ENCODE measurements around the gene POU2AF3. TPM values are rescaled to one million over a fixed set of nuclear protein-coding genes. Genes with fewer than 3 reads are reported as not detected.

Gene POU2AF3
- total and polyA plus RNA-seq, 2 donors (not counting 1 experiment from before 2014, with no cell fraction given): 0.51 to 2.1 TPM

DNA sequence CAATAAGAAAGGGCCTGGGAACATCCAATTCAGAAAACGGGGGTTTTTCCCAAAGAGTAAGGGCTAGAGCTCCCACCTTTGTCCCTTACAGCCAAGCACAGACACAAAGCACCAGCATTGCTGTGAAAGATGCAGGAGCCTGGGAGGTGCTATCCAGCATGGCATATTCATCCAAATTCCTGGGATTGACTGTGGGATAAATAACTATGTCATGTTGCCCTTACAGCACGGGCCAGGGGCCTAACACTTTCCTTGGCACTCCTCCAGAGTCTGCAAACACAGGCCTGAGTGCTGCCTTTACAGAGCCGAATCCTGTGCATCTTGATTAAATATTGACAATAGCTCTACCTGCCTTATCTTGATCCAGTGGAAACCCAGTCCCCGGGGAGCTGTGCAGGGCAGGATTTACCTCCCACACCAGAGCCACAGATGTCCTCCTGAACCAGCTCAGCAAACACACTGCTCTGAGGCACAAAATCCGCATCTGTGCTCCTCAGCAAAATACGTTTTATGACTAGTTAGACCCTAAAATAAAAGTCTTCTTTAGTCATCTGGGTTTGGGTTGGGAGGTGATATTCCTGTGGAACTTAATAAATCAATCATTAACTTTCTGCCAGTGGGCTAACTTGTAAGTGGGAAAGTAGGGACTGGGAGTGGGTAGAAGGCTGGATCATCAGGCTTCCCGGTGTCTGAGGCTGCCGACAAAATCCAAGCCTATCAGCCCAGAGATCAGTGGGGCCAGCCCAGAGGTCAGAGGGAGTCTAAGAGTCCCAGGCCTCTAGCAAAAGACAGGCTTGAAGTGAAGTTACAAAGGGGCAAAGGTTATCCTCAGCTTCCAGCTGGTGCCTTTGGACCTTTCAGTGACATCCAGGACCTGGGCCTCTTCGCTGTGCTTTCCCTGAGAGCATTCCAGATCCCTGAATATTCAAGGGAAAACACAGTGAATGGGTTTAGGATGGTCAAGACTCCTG, 36.5 kb downstream of the POU2AF3 start:
- TF ChIP-seq, protein P1, sequence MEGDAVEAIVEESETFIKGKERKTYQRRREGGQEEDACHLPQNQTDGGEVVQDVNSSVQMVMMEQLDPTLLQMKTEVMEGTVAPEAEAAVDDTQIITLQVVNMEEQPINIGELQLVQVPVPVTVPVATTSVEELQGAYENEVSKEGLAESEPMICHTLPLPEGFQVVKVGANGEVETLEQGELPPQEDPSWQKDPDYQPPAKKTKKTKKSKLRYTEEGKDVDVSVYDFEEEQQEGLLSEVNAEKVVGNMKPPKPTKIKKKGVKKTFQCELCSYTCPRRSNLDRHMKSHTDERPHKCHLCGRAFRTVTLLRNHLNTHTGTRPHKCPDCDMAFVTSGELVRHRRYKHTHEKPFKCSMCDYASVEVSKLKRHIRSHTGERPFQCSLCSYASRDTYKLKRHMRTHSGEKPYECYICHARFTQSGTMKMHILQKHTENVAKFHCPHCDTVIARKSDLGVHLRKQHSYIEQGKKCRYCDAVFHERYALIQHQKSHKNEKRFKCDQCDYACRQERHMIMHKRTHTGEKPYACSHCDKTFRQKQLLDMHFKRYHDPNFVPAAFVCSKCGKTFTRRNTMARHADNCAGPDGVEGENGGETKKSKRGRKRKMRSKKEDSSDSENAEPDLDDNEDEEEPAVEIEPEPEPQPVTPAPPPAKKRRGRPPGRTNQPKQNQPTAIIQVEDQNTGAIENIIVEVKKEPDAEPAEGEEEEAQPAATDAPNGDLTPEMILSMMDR (IDR thresholded peaks at IDR 0.05): no peak
- TF ChIP-seq EZH2 (IDR thresholded peaks at IDR 0.05; ENCODE audit: borderline replicate concordance, insufficient read depth, low read depth, low read length, poor library complexity, severe bottlenecking): no peak
- no peak overlapping the region for H3K27ac Mint-ChIP-seq

GRCh38 chr11:111335549-111335948, 37.2 kb downstream of the POU2AF3 start:
- WGBS (ENCODE audit: insufficient coverage): 93% methylated on average over 6 of the region's 6 CpGs
- Mint-ChIP-seq H3K27ac (no peak overlapping the region), H3K4me3 (no peak overlapping the region), H3K9me3 (ENCODE audit: insufficient read depth) (peaks cover 3% of the 10 kb centered on the region), H3K4me1 (no peaks in the 10 kb centered on the region), H3K27me3 (no peaks in the 10 kb centered on the region)
- no peak overlapping the region for H3K9ac ChIP-seq (ENCODE audit: low read length)
- H3K36me3 ChIP-seq (replicated peaks in 1 of 2; ENCODE audit: control extremely low read depth in 1 of 2, control insufficient read depth in 1 of 2, extremely low read depth in 1 of 2, insufficient read depth in 2 of 2, low read length in 1 of 2): no peaks in the 10 kb centered on the region
- TF ChIP-seq EZH2 (IDR thresholded peaks at IDR 0.05; ENCODE audit: borderline replicate concordance, insufficient read depth, low read depth, low read length, poor library complexity, severe bottlenecking): no peak
- TF ChIP-seq, protein P1 (IDR thresholded peaks at IDR 0.05): no peak
- H3K79me2 ChIP-seq (ENCODE audit: control insufficient read depth, insufficient read depth, low read length): no peaks in the 10 kb centered on the region
- H4K20me1 ChIP-seq (ENCODE audit: control insufficient read depth, insufficient read depth, low read length, poor library complexity, severe bottlenecking): no peaks in the 10 kb centered on the region
- CTCF ChIA-PET: no interaction called here
- POLR2A ChIA-PET: no interaction called here
- H3K4me1 ChIP-seq (ENCODE audit: control insufficient read depth in 2 of 2, insufficient read depth in 2 of 2, low read length in 2 of 2): no peaks in the 10 kb centered on the region
- DNase-seq: no peak
- peaks cover 0 to 5% (median 1%) of the 10 kb centered on the region in 3 donors for H3K9me3 ChIP-seq (ENCODE audit: control extremely low read depth in 1 of 3, control insufficient read depth in 2 of 3, insufficient read depth in 1 of 3, low read length in 2 of 3)
- no peak overlapping the region for H3K4me3 ChIP-seq (ENCODE audit: control extremely low read depth in 1 of 5, extremely low read depth in 1 of 5, insufficient read depth in 1 of 5, low read depth in 2 of 5, low read length in 4 of 5)
- H2AFZ ChIP-seq (ENCODE audit: insufficient read depth, low read depth, low read length, poor library complexity, severe bottlenecking): no peak overlapping the region
- intact Hi-C loops (cut with micrococcal nuclease): no loop called here
- no peaks in the 10 kb centered on the region for H3K27me3 ChIP-seq (replicated peaks in 1 of 4; ENCODE audit: control extremely low read depth in 1 of 4, control insufficient read depth in 3 of 4, insufficient read depth in 4 of 4, low read length in 3 of 4)
- H3K27ac ChIP-seq (ENCODE audit: low read length in 2 of 2): no peak overlapping the region
- ATAC-seq (ENCODE audit: low read depth): no peak
- H3K4me2 ChIP-seq (replicated peaks; ENCODE audit: low read depth, low read length, poor library complexity, severe bottlenecking): no peak overlapping the region

More for the DNA sequence above, 36.5 kb downstream of the POU2AF3 start:
- CTCF ChIA-PET: interaction anchor here (1.2 to 1.9 kb wide), 3 partner anchors 8 to 88 kb away, joined by 3 to 5 read pairs (median 4); no protein-coding TSS in a partner anchor
- no peak overlapping the region for H2AFZ ChIP-seq (ENCODE audit: insufficient read depth, low read depth, low read length, poor library complexity, severe bottlenecking)
- DNase-seq (no peak), ATAC-seq (ENCODE audit: low read depth) (no peak)
- H3K4me1 ChIP-seq (ENCODE audit: control insufficient read depth in 2 of 2, insufficient read depth in 2 of 2, low read length in 2 of 2): no peaks in the 10 kb centered on the region
- H3K4me3 ChIP-seq (ENCODE audit: control extremely low read depth in 1 of 5, extremely low read depth in 1 of 5, insufficient read depth in 1 of 5, low read depth in 2 of 5, low read length in 4 of 5): no peak overlapping the region
- peaks cover 3% of the 10 kb centered on the region for H3K9me3 Mint-ChIP-seq (ENCODE audit: insufficient read depth)
- 93% methylated on average over 6 of the region's 9 CpGs for WGBS (ENCODE audit: insufficient coverage)
- no peaks in the 10 kb centered on the region for H3K79me2 ChIP-seq (ENCODE audit: control insufficient read depth, insufficient read depth, low read length)
- no peaks in the 10 kb centered on the region for H3K27me3 ChIP-seq (replicated peaks in 1 of 4; ENCODE audit: control extremely low read depth in 1 of 4, control insufficient read depth in 3 of 4, insufficient read depth in 4 of 4, low read length in 3 of 4)
- no peaks in the 10 kb centered on the region for H3K4me1 Mint-ChIP-seq
- H4K20me1 ChIP-seq (ENCODE audit: control insufficient read depth, insufficient read depth, low read length, poor library complexity, severe bottlenecking): no peaks in the 10 kb centered on the region
- H3K4me2 ChIP-seq (replicated peaks; ENCODE audit: low read depth, low read length, poor library complexity, severe bottlenecking): no peak overlapping the region
- H3K9ac ChIP-seq (ENCODE audit: low read length): no peak overlapping the region
- no peaks in the 10 kb centered on the region for H3K36me3 ChIP-seq (replicated peaks in 1 of 2; ENCODE audit: control extremely low read depth in 1 of 2, control insufficient read depth in 1 of 2, extremely low read depth in 1 of 2, insufficient read depth in 2 of 2, low read length in 1 of 2)
- peaks cover 0 to 5% (median 0%) of the 10 kb centered on the region in 3 donors for H3K9me3 ChIP-seq (ENCODE audit: control extremely low read depth in 1 of 3, control insufficient read depth in 2 of 3, insufficient read depth in 1 of 3, low read length in 2 of 3)
- POLR2A ChIA-PET: no interaction called here
- H3K27me3 Mint-ChIP-seq: no peaks in the 10 kb centered on the region
- no peak overlapping the region for H3K27ac ChIP-seq (ENCODE audit: low read length in 2 of 2)
- intact Hi-C loops (cut with micrococcal nuclease): no loop called here
- no peak overlapping the region for H3K4me3 Mint-ChIP-seq
